ENCODE data around the gene NPFF.

The NPFF gene

DNA sequence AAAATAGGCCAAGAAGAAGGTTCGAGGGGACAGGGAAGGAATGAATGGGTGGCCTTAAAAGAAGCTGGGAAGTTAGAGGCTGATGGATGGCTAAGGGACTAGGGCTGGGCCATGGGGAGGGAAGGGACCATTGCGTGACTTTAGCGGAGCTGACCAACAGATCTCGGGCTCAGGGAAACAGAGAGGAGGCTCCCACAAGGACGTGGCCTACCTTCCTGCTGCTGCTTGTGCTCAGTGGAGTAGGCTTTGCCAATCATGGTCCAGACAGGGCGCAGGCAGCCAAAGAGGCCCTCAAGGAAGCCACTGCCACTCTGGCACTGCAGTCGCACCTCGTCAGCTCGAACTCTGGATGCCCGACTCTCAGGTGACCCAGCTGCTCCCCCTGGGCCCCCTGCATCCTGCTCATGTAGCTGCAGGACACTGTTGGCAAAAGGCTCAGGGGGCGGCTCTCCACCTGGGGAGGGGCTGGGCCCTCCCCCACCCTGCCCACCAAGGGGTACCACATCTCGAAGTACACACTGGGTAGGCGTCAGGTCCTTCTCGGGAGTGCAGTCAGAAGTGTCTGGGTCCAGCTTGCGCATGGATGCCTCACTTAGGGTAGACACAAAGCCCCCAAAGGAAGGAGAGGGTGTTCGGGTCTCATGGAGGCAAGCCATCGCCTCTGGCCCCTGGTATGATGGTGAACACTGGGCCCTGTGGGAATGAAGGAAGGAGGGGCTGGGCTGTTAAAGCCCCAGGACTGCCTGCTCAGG lies 20.4 kb downstream of the NPFF start:
- no peak overlapping the region for H3K4me3 ChIP-seq (replicated peaks in 1 of 2; ENCODE audit: low read depth in 2 of 2, low read length in 2 of 2)
- TF ChIP-seq, protein P1, sequence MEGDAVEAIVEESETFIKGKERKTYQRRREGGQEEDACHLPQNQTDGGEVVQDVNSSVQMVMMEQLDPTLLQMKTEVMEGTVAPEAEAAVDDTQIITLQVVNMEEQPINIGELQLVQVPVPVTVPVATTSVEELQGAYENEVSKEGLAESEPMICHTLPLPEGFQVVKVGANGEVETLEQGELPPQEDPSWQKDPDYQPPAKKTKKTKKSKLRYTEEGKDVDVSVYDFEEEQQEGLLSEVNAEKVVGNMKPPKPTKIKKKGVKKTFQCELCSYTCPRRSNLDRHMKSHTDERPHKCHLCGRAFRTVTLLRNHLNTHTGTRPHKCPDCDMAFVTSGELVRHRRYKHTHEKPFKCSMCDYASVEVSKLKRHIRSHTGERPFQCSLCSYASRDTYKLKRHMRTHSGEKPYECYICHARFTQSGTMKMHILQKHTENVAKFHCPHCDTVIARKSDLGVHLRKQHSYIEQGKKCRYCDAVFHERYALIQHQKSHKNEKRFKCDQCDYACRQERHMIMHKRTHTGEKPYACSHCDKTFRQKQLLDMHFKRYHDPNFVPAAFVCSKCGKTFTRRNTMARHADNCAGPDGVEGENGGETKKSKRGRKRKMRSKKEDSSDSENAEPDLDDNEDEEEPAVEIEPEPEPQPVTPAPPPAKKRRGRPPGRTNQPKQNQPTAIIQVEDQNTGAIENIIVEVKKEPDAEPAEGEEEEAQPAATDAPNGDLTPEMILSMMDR (IDR thresholded peaks at IDR 0.05; ENCODE audit: low read depth, low read length), result no peak
- DNase-seq (ENCODE audit: low read depth in 2 of 2), result no peak

DNA sequence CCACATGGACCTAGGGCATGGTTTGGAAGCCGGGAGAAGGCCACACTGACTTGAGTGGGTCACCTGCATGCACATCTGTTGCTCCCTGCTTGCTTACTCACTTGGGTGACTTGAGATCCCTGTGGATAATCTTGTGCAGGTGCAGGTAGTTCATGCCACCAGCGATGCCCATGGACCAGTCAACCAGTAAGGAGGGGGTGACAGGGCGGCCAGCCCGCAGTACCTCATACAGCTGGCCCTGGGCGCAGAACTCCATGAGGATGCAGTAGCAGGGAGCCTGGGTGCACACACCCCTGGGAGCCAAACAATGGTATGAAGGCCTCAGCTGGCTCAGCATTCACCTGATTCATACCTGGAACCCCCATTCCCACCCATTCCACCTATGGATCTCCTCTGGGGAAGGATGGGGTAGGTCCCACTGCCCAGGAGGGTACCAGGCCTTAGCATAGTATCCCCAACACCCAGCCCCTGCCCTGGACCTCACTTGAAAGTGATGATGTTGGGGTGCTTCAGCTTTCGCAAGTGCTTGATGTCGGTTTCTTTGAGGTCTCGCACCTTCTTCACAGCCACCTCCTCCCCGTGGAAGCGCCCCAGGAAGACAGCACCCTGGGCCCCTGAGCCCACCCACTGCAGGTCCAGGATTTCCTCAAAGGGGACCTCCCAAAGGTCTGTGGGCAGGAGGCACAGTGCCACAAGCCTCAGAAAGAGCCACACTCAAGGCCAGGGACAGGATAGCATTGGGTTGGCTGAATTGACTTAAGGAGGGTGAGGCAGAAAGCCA lies 21.1 kb downstream of the NPFF start:
- no peak overlapping the region for H3K4me3 ChIP-seq (replicated peaks in 1 of 2; ENCODE audit: low read depth in 2 of 2, low read length in 2 of 2)
- TF ChIP-seq, protein P1 (IDR thresholded peaks at IDR 0.05; ENCODE audit: low read depth, low read length), result no peak
- DNase-seq (ENCODE audit: low read depth in 2 of 2), result no peak

DNA sequence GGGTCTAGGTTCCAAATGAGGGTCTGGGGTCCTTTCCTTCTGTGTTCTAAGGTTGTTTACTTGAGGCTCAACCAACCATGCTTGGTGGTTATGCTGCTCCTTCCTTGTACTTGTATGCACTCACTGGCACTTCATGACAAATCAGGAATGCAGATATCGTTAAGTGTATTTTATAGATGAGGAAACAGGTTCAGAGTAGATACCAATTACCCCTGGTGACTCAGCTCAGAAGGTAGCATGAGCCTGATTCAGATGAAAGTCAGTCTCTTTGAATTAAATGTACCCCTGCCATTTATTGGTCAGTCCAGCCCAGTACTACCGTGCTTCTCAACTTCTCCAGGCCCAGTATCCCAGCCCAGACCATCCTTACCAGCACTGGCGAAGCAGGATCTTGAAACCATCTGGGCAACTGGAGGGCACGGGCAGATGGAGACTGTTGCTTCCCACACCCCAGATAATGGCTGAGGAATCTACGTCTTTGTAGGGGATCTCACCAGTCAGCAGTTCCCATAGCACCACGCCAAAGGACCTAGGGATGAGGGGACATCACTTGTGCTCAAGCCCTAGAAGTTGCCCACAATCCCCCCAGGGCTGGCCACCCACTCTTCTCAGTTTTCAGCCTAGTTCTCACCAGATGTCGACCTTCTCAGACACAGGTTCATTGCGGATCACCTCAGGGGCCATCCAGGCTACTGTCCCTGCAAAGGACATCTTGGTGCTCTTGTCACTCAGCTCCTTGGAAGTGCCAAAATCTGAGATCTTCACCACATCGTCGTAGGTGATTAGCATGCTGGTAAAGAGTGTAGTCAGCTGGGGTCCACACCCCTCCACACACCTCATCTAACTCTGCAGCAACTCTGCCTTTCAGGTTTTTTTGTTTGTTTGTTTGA lies 22.4 kb downstream of the NPFF start:
- TF ChIP-seq, protein P1 (IDR thresholded peaks at IDR 0.05; ENCODE audit: low read depth, low read length), result no peak
- no peak for DNase-seq (ENCODE audit: low read depth in 2 of 2)
- H3K4me3 ChIP-seq (replicated peaks in 1 of 2; ENCODE audit: low read depth in 2 of 2, low read length in 2 of 2), result no peak overlapping the region

DNA sequence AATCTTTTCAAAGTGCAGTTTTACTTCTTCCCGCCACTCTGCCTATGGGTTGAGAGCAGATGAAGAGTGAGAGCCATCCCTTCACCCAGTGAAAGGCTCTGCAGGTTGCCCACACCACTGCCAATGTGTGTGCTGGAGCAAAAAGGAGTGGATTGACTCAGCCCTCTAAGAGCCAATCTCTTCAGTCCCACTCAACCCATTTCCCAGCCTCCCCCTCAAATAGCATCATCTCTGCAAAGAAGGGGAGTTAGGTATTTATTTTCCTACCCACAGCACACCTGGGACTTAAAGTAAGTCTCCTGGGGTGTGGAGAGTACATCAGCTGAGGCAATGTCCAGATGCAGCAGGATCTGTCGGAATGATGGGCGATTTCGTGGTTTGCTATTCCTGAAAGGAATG lies 23.3 kb downstream of the NPFF start:
- DNase-seq (ENCODE audit: low read depth in 2 of 2), result no peak
- TF ChIP-seq, protein P1 (IDR thresholded peaks at IDR 0.05; ENCODE audit: low read depth, low read length), result no peak
- H3K4me3 ChIP-seq (replicated peaks in 1 of 2; ENCODE audit: low read depth in 2 of 2, low read length in 2 of 2), result no peak overlapping the region

DNA sequence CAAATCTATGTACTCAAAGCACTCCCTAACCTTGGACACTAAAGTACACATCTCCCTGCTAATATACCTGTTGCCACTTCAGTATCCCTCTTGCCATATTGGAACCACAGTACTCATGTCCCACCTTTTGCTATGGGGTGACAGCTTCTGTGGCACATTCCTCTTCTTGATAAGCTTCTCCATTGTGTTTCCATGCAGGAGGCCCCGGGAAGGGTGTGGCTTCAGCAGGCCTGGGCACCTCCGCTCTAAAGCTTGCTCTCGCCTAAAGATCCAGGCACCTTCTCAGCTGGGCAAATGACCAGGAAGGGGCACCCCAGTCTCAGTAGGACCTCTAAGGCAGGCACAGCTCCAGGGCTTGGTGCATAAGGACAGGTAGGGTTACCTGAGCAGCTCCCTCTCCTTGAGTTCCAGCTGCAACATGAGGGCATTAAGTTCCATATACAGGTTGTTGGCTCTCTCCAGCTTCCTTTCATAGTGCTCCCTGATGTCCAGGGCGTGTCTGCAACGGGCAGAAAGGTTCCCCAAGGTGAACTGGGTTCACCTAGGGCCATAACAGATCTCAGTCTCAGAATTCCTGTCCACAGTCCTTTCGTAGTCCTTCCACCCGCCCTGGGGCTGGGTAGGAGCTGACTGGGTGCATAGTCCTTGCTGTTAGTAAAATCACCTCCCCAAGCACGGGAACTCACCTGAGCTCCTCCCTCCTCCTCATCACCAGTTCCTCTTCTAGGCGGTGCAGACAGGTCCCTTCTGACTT lies 23.9 kb downstream of the NPFF start:
- TF ChIP-seq, protein P1 (IDR thresholded peaks at IDR 0.05; ENCODE audit: low read depth, low read length), result no peak
- DNase-seq (ENCODE audit: low read depth in 2 of 2), result no peak
- H3K4me3 ChIP-seq (replicated peaks in 1 of 2; ENCODE audit: low read depth in 2 of 2, low read length in 2 of 2), result no peak overlapping the region

DNA sequence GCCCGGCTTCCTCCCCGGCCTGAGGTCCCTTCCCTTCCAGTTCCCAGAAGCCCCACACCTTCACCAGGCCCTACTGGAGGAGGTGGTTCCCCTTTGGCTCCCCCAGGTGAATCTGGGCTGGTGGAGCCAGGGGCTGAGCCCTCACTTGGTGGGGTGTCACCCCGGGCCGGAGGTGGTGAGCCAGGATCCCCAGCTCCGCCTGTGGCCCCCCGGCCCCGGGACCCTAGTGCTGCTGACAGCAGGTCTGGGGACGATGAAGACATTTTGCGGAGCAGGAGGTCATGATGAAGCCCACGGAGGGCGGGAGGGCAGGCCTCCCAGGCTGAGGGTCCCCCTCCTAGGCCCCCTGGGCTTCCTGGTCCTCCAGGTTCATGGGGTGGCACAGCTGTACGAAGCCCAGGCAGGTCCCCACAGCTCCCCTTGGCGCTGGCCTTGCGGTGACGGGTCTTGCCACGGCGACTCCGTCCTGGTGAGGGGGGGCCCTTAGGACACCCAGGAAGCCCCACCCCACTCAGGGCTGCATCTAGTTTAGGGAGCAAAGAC lies 24.6 kb downstream of the NPFF start:
- TF ChIP-seq, protein P1 (IDR thresholded peaks at IDR 0.05; ENCODE audit: low read depth, low read length), result no peak
- DNase-seq (ENCODE audit: low read depth in 2 of 2), result no peak
- H3K4me3 ChIP-seq (replicated peaks in 1 of 2; ENCODE audit: low read depth in 2 of 2, low read length in 2 of 2), result no peak overlapping the region
